22Rv1 (cell line): ENCODE measurements around the gene NINL.

Source experiments
- H3K27ac ChIP-seq: fragments of 450-650 bp; 2 replicates; pipeline ENCODE4 v1.5.1; 2017
- CTCF ChIP-seq: fragments of 450-650 bp; IDR thresholded peaks from 2 replicates; pipeline ENCODE4 v1.5.1; 2017; ENCODE audit warnings: mild to moderate bottlenecking
- ZFX ChIP-seq: fragments of 450-650 bp; IDR thresholded peaks from 2 replicates; pipeline ENCODE4 v1.6.1; 2017; ENCODE audit warnings: antibody characterized with exemption, borderline replicate concordance

The NINL gene

GRCh38 chr20:25466846-25467245, 118.5 kb downstream of the NINL start:
- H3K27ac ChIP-seq: no peak overlapping the region
- TF ChIP-seq CTCF (no peak), ZFX (no peak)

- no peak overlapping the region for H3K27ac ChIP-seq
- TF ChIP-seq ZFX: no peak
- no peak for TF ChIP-seq CTCF
These were observed 119.8 kb downstream of the NINL start for GRCh38 chr20:25465243-25466135.

GRCh38 chr20:25464501-25465242, 120.7 kb downstream of the NINL start:
- H3K27ac ChIP-seq: no peak overlapping the region
- no peak for TF ChIP-seq CTCF
- no peak for TF ChIP-seq ZFX

GRCh38 chr20:25461786-25462545, 123.4 kb downstream of the NINL start:
- H3K27ac ChIP-seq: no peak overlapping the region
- no peak for TF ChIP-seq ZFX
- no peak for TF ChIP-seq CTCF

GRCh38 chr20:25461281-25461650, 124.1 kb downstream of the NINL start:
- TF ChIP-seq CTCF (no peak), ZFX (no peak)
- no peak overlapping the region for H3K27ac ChIP-seq

- no peak overlapping the region for H3K27ac ChIP-seq
- TF ChIP-seq ZFX: no peak
These were observed 124.6 kb downstream of the NINL start for GRCh38 chr20:25460566-25461280.
